GM12878 (cell line): ENCODE results near the gene CDK5R2.

ENCODE experiments used
- ATF7 ChIP-seq: fragments of 450-650 bp; IDR thresholded peaks from 2 replicates; pipeline ENCODE4 v1.6.1; 2016; ENCODE audit warnings: low read depth, mild to moderate bottlenecking
- MXI1 ChIP-seq: fragments of 150-350 bp; IDR thresholded peaks from 2 replicates; pipeline ENCODE4 v1.6.1; 2011; ENCODE audit warnings: low read depth, mild to moderate bottlenecking, inconsistent platforms, low read length, improper control_type of control experiment
- REST ChIP-seq: IDR thresholded peaks from 2 replicates; pipeline ENCODE4 v1.6.1; 2012; ENCODE audit warnings: mild to moderate bottlenecking, low read depth, low read length
- TARDBP ChIP-seq: IDR thresholded peaks from 2 replicates; pipeline ENCODE4 v1.6.1; 2016; ENCODE audit warnings: borderline replicate concordance
- TF ChIP-seq, protein P1 (sequence below), 3 experiments: IDR thresholded peaks in 2 of 3; conservative IDR thresholded peaks in 1 of 3; 2 replicates each; pipeline ENCODE4 v1.5.1; 2011; ENCODE audit warnings: low read depth in 3 of 3, low read length in 3 of 3, mild to moderate bottlenecking in 3 of 3, control low read depth in 2 of 3, moderate library complexity in 2 of 3, inconsistent platforms in 1 of 3, mixed read lengths in 1 of 3; ENCODE audit not compliant: control insufficient read depth in 2 of 3, insufficient read depth in 1 of 3; ENCODE audit errors: extremely low read depth in 1 of 3

- TF ChIP-seq MXI1 (no peak), REST (no peak), ATF7 (no peak), TARDBP (no peak)
- TF ChIP-seq, protein P1, sequence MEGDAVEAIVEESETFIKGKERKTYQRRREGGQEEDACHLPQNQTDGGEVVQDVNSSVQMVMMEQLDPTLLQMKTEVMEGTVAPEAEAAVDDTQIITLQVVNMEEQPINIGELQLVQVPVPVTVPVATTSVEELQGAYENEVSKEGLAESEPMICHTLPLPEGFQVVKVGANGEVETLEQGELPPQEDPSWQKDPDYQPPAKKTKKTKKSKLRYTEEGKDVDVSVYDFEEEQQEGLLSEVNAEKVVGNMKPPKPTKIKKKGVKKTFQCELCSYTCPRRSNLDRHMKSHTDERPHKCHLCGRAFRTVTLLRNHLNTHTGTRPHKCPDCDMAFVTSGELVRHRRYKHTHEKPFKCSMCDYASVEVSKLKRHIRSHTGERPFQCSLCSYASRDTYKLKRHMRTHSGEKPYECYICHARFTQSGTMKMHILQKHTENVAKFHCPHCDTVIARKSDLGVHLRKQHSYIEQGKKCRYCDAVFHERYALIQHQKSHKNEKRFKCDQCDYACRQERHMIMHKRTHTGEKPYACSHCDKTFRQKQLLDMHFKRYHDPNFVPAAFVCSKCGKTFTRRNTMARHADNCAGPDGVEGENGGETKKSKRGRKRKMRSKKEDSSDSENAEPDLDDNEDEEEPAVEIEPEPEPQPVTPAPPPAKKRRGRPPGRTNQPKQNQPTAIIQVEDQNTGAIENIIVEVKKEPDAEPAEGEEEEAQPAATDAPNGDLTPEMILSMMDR (IDR thresholded peaks at IDR 0.05 in 2 of 3, conservative IDR thresholded peaks at IDR 0.05 in 1 of 3; ENCODE audit: control insufficient read depth in 2 of 3, extremely low read depth in 1 of 3, insufficient read depth in 1 of 3, low read depth in 3 of 3, low read length in 3 of 3) = no peak
These were observed 38.3 kb downstream of the CDK5R2 start for GRCh38 chr2:218997731-218998130.
